ENCODE data around the gene CCNJL.

Gene CCNJL

DNA sequence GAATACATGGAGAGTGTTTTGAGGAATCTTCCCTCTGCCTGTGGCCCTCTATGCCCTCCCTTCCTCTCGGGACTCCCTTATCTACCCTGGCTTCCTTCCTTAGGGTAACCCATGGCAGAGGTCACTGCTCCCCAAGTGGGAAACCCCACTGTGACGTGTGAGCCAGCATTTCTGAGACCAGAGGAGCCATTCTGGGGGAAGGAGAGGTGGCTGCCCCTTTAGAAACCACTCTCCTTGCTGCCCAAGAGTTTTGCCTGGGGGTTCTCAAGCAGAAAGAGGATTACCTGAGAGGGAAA is 23.1 kb downstream of the CCNJL start:
- DNase-seq, result no peak

DNA sequence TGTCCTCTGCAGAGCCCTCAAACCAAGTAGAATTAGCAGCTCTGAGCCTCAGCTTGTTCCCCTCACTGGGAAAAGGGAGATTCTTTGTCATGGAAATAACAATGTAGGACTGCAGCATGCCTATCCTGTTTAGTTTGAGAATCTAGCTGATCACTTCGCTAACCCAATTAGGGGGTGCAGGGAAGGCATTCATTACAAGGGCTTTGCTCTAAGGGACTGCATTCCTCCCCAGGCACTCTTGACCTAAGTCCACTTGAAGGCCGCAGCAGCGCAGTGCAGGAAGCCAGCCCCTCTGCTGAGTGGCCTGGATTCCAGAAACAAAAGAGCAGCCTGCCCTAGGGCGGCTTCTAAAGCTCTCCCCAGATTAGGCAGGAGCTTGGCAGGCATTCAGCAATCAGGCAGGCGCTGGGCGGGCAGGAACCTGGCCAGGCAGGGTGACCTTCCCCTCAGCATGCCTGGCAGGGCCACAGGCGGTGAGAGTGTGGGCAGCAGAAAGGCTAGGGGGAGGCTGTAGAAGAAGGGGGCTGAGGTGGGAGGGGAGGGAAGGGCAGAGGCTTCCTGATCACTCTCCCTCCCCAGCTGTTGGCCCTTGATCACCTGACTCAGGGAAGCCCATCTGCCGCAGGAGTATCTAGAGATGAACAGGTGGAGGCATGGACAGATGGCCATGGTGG is 24.8 kb downstream of the CCNJL start:
- no peak for DNase-seq

DNA sequence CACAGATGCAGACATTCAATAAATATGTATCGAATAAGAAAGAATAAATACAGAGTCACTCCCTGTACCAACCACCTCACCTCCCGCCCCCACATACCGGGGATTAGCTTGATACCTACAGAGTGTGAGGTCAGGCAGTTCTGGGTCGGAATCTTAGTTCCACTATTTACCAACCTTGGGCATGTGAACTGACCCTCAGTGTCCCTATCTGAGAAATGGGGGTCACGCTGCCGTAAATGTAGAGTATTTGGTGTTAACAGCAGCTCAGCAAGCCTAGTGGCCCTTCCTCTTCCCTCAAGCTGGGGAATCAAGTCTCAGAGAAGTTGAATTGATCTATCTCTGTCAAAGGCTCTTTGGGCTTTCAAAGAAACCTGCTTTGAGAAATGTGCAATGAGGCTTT is 25.4 kb downstream of the CCNJL start:
- no peak for DNase-seq

DNA sequence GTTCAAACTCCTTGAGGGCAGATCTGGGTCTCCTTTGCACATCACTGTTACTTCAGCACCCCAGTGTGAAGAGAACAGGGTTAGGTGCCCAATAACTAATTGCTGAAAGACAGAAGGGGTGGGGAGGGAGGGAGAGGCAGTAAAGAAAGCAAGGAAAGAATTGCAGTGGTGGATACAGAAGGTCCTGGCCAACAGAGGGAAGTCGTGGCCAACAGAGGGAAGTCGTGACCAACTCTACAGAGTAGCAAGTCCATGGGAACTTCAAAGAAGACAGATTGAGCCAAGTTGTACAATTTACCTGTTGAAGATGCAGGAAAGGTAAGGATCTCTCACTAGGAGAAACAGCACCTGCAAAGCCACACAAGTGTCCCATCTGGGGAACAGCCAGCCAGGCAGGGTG is 27.0 kb downstream of the CCNJL start:
- DNase-seq, result no peak

DNA sequence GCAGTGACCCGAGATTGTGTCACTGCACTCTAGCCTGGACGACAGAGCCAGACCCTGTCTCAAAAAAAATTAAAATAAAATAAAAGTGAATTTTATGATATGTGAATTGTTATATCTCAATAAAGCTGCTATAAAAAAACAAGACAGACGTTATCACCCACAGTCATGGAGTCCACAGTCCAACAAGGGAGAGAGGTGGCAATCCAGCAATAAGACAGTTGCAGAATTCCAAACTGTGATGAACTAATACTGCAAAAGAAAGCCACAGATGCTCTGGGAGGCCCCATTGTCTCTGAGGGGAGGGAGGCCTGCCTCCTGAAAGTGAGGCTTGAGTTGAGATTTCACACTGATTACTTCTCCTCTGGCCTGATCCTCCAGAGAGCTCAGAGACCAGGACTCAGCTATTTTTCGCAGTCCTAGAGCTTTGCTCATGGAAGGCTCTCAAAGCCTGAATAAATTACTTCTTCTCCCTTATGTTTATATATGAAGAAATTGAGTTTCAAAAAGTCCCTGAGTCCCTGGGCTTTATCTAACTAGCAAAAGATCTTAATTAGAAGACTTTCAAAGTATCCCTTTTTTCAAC is 28.0 kb downstream of the CCNJL start:
- DNase-seq, result no peak

DNA sequence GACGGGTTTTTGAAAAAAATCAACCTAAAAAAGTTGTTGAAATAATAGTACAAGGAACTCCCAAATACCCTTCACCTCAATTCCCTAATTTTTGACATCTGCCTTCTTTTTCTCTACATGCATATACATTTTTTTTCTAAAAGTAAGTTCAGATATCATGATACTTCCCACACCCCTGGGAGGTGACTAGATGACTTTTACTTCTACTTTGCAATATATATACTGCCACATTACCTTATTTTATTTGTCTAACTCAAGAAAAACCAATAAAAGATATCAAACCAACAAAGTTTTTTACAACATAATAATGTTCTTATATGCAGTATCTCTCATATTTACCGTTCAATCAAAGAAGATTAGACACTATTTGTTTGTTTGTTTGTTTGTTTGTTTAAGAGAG is 31.1 kb downstream of the CCNJL start:
- no peak for DNase-seq

DNA sequence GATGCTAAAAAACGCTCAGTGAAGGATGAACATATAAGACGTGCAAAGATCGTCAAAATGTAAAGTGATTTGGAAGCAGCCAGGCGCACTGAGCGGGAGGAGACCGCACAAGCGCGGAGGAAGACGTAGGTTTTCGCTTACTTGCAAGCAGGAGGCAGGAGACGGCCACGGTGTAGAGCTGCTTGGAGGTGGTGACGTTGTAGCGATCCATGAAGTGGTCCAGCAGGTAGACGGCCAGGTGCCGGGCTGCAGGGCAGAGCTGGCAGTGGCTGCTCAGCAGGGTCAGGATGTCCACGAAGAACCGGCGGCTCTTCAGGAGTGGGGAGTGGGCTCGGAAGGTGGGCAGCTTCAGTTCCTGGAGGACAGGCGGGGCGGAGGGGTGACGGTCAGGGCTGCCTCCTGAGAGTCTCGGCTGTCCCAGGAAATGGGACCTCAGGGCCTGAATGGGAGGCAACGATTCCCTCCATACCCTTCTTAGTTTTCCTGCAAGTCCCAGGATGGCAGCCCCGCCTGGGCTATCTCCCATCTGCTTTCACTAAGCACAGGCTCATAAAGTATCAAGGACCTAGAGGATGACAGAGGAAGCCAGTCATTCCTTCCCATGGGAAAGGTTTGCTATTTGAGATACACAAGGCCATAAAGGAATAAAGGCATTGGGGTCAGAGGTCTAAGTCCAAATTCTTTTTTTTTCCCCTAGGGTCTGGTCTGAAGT is 31.8 kb downstream of the CCNJL start:
- DNase-seq, result no peak

DNA sequence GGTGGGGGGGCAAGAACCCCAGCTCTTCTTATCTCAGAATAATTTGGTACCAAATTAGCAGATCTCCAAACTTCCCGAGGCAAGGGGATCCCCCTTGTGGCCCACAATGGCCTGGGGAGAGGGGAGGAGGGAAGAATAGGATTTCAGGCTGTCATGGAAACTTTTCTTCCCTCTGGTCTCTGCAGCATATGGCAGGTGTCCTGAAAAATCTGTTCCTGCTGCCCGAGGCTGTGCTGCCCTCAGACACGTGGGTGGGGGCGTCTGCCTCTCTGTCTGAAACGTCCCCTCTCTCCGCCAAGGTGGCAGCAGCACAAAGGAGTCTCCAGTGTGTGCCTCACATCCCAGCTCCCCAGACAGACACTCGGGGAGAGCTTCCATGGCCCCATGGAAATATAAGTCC is 34.0 kb downstream of the CCNJL start:
- DNase-seq, result no peak

DNA sequence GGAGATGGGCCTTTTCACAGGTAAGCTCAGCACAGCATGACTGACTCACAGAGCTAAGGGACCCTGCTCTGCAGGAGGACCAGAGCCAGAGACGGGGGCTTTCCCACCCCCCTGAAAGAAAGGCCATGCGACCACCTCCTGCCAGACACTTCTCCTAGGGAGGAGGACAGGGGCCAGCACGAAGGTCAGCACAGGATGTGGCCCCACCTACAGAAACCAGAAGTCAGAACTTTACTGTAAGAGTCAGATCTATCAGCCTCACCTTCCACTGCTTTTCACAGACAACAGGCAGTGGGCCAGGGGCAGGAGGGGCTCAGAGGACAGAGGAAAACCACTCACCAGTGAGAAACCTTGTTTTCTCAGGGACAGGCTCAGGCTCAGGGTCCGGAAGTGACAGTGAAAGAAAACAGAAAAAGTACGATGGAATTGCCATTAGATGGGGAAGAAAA is 37.9 kb downstream of the CCNJL start:
- DNase-seq, result no peak

DNA sequence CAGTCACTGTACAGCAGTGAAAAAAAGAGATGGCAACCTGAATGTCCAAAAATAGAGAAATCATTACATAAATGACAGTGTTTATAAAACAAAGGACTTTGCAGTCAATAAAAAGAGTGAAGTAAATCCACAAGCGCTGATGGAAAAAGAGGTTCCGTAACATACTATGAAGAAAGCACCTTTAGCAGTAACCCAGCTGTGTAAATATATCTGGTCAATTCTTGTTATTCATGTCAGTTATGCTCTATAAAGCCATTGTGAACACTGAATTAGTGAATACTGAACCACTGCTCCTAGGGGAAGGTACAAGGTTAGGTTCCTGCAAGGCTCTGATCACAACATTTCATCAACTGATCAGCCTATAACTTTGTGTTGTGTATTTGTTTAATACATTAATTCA is 39.5 kb downstream of the CCNJL start:
- DNase-seq, result no peak

DNA sequence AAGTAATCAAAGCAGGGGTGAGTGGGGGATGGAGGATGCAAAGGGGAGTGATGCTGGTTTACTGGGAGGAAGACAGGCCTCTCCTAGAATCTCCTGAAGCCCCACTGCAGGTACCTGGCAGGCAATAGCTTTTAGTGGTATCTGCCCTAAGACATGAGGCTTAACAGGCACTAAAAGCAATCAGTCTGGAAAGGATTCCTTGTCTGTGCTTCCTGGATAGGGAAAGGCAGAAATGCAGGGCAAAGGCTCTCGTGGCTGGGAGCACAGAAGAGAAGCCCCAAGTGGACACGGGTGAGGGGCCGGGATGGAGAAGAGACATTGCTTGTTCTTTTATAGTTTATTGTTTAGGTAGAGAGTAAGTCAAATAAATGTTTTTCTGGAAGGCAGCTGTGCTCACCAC is 40.1 kb downstream of the CCNJL start:
- DNase-seq, result no peak

DNA sequence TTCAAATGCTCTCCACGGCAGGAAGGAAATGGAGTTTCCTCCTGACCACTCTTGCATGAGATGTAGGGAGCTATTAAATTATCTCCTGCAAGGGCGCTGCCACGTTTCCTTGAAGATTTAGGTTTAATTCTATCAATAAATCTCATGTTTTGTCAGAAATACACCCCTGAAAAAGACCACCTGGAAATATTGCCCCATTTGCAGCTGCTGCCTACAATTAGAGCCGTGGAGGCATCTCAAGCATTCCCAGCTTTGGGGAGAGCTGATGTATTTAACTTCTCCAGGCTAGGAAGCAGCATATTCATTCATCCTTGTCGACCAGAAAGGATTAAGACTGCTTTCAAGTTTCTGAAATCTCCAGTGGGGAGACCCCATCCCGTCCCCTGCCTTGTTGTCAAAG is 40.5 kb downstream of the CCNJL start:
- DNase-seq, result no peak

DNA sequence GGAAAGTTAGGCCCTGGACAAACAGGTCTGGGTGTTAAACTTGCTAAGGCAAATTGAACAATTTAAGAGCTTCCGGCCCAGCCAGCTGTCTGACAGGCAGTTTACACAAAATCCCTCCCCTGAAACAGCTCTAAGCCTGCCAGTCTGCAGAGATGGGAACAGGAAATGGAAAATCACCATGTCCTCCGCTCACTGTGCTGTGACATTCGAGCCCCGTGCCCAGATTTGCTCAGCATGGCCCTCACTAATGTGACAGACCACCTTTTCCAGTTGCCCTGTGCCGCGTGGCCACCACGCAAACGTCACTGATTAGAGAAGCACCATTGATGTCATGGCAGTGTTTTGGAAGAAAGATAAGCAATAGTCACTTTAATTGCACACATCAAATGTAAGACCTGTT is 41.0 kb downstream of the CCNJL start:
- peak in 1 of 2 donors; percentile 18 for DNase-seq

DNA sequence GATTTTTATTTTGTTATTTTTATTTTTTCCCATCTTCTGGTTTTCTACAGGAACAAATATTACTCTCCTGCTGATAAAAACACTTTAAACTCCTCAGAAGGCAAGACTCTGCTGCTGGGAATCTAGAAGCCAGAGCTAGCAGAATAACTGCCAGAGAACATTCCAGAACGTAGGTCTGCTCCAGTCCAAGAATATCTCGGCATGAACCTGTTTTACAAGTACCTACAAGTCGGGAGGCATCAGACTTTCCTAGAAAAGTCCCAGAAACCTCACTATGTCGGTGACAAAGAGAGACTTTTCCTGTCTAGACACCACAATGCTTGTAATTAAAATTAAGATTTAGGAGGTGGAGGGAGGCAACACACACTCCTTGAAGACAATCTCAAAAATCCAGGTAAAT is 41.7 kb downstream of the CCNJL start:
- DNase-seq, result no peak

DNA sequence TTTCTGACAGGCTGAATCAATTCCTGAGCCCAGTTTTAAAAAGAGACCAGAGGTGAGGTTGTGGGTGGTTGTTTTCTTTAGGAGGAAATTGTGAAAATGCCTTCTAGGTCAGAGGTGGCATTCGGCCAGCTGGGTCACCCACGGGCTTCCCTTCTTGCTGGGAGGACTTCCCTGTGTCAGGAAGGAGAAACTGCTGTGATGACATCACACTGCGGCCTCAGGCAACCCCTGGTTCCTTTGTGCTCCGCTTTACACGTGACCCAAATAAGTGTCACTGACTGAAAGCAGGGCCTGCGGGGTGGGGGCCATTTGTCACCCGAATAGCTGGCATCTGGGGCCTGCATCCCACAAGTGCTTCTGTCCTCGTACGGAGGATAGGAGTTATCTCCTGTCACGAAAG is 43.3 kb downstream of the CCNJL start:
- DNase-seq, result peak; percentile 59 to 67

DNA sequence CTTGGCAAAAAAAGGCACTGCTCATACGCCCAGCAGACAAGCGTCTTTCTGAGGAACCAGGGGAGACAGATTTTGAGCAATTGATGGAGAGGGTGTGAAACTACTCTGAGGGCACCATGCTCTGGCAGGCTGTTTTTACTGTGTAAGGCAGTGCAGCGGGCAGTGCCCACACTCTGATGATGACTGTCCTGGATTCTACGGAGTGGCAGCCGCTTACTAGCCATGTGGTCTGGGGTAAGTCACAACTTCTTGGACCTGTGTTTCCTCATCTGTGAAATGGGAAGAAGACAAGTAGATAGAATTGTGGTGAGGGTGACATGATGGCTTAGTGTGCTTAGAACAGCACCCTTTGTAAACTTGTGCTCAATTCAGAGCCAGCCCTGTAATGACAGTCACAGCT is 44.2 kb downstream of the CCNJL start:
- DNase-seq, result no peak

DNA sequence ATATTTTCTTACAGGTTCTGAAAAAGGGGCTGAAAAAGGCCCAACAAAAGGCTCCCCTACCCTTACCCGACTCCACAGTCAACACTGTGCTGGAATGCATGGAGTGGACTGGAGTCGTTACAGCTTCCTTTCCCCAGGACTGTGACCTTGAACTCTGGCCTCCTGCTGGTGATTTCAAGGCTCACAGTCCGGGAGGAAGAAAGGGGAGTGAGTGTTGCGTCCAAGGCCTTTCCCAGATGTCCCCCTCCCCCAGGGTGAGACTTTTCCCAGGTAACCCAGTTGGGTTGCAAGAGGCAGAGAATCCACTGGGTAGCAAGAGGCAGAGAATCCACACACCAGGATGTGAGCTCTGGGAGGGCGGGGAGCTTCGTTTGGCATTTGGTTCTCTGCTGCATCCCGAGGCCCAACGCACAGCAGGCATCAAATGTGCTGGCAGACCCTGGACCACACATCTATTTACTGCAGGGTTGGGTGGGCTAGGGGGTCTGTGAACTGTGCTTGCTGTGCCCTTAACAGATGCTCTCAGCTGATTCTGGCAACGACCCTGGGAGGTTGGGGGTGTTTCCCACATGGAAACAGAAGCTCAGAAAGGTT is 45.5 kb downstream of the CCNJL start:
- DNase-seq, result no peak

DNA sequence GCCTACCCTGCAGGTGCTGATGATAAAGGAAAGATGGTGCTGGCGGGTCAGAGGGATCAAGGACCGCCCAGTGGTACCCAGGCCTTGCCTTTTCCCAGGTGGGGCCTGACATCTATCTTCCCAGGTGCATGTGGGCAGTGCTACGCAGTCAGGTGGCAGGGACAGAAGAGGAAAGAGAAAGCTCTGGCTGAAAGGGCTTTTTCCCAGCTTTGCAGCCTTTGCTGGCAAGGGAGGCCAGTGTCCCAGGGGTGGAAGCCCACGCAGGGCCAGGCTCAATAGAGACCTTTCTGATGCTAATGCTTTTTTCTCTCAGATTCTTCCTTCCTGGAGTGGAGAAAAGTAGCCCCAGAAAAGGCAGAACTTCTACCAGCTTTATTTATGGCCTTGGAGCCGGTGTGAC is 46.3 kb downstream of the CCNJL start:
- DNase-seq, result no peak

DNA sequence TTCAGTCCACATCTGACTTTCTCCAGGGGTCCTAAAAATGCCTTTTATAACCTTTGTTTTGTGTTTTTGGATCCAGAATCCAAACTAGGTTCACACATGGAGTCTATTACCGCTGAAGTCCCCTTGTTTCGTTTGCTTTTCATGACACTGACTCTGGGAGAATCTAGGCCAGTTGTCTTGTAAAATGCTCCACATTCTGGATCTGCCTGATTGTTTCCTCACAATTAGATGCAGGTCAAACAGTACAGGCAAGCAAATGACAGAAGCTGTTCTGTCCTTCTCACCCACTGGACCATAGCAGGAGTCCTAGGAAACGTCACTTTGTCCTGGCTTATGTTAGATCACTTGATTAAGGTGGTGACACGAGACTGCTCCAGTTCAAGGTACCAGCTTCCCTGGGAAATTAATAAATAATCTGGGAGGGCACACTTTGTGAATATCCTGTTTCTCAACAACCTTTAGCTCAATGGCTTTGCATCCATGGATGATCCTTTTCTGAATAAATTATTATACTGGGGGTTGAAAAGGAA is 49.0 kb downstream of the CCNJL start:
- no peak for DNase-seq

DNA sequence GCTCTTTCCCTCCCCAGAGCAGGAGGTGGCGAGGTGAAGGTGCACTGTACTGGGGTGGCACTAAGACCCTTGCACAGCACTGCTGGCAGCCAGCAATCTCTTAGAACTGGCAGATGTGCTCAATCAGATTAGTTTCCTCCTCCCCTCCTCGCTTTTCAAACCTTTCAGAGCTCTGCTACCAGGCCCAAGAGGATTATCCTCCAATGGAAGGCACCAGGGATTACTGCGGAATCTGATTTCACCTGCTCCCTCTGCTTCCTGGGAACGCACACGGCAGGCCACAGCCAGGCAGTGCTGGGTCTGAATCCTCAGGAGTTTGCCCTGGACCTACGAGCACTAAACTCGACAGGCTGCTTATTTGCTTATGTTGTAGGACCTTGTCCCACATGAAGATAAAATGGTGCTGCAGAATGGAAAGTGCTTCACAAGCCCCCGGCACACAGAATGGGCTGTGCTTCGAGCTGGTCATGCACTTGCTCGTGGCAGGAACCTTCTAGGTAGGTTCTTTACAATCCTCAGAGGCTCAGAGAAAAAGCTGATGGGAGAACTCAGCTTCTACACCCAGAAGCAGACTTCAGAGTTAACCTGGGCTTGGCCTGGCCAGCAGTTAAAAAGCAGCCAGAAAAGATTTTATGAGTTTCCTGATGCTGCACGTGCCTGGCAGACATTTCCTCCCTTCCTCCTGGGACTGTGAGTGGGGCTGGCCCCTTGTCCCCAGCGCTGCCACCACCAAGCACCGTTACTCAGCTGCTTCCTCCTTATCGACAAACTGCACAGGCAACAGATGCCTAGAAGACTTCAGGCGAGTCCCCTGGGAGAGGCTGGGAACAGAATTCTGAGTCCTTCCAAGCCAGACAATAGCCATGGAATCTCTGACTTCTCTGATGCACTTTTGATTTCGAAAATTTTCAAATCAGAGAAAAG is 50.0 kb downstream of the CCNJL start:
- DNase-seq, result peak in 1 of 2 donors; percentile 58

DNA sequence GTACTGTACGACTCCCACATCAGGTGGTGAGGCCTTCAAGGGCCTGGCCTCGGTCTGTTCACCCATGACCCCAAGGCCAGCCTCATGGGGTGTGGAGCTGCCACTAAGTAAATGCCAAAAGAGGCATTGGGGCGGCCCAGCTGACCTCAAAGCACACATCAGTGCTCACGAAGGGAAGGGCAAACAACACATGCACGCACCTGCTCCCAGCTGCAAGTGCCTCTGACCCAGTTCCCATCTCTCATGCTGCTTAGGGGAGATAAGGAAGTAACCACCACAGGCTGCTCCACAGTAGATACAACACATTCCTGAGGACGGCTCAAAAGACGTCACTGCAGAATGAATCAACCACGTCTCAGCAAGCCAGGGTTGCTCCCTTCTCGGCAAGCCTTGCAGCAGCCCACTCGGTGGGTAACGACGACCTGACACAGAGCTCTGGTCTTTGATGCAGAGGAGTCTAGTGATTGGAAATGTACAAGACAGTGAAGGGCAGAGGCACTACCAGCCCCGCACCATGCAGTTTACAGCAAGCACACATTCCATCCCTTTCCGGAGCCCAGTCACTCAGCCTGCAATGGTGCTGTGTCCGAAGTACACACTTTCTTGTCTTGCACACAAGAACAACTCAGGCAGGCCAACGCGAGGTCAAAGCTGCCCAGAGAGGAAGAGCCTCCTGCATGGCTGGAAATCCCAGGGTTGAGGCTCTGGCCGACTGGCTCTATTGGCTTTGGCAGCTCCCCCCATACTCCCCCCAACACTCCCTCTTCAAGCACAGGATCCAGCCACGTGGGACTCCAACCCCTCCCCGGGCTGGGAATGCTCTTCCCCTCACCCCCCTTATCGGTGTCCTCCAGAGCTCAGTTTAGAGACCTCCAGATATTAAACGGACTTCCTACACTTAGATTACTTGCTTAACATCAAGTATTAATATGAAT is 51.2 kb downstream of the CCNJL start:
- peak in 1 of 2 donors; percentile 83 for DNase-seq

Measured in bone marrow (tissue), 2 donors.